Spleen (tissue), 11 donors: ENCODE measurements around the gene SEPHS1. TPM values are rescaled to one million over a fixed set of nuclear protein-coding genes. Genes with fewer than 3 reads are reported as not detected.

Source experiments
- DNase-seq: peaks from one replicate; pipeline ENCODE4 v3.0.0-alpha.2; 2020
- H3K27ac ChIP-seq, 8 donors: fragments of 200-600 bp; sonication (generic) in 7 of 8; 1 replicate in 4 of 8; 2 replicates in 4 of 8; pipeline versions ENCODE4 v1.5.0 to v1.8.0; 2016 to 2021; ENCODE audit warnings: inconsistent platforms in 4 of 8, mild to moderate bottlenecking in 4 of 8, moderate library complexity in 1 of 8
- H3K27me3 ChIP-seq, 7 donors: fragments of 200-600 bp; sonication (generic) in 6 of 7; replicated peaks in 1 of 7; 1 replicate in 4 of 7; 2 replicates in 3 of 7; pipeline versions ENCODE4 v1.5.0 to v1.8.0; 2016 to 2021; ENCODE audit warnings: inconsistent platforms in 3 of 7, mild to moderate bottlenecking in 1 of 7
- H3K36me3 ChIP-seq, 6 donors: fragments of 200-600 bp; sonication (generic) in 5 of 6; 1 replicate in 4 of 6; 2 replicates in 2 of 6; pipeline versions ENCODE4 v1.5.0 to v1.8.0; 2016 to 2021; ENCODE audit warnings: inconsistent platforms in 2 of 6
- H3K4me1 ChIP-seq, 6 donors: fragments of 200-600 bp; sonication (generic) in 5 of 6; 1 replicate in 3 of 6; 2 replicates in 3 of 6; pipeline versions ENCODE4 v1.5.0 to v1.8.0; 2016 to 2021; ENCODE audit warnings: inconsistent platforms in 3 of 6
- H3K4me3 ChIP-seq, 8 donors: fragments of 200-600 bp; sonication (generic) in 7 of 8; 1 replicate in 4 of 8; 2 replicates in 4 of 8; pipeline versions ENCODE4 v1.5.0 to v1.8.0; 2016 to 2021; ENCODE audit warnings: inconsistent platforms in 4 of 8, mild to moderate bottlenecking in 4 of 8, moderate library complexity in 2 of 8
- H3K9me3 ChIP-seq, 8 donors: fragments of 200-600 bp; sonication (generic) in 7 of 8; 1 replicate in 4 of 8; 2 replicates in 4 of 8; pipeline versions ENCODE4 v1.5.0 to v1.8.0; 2016 to 2021; ENCODE audit warnings: inconsistent platforms in 4 of 8
- POLR2A ChIP-seq, 3 donors: fragments of 450-650 bp; IDR thresholded peaks; one replicate each; pipeline ENCODE4 v1.5.1; 2017; ENCODE audit warnings: antibody characterized with exemption in 3 of 3, mild to moderate bottlenecking in 1 of 3
- POLR2AphosphoS5 ChIP-seq, 3 donors: sonication (generic); formaldehyde crosslinking; IDR thresholded peaks; one replicate each; pipeline ENCODE4 v1.5.1; 2017; ENCODE audit warnings: antibody characterized with exemption in 3 of 3
- WGBS, 5 donors: extraction: QIAGEN DNeasy Blood & Tissue Kit in 3 of 5; methylation state at CpG; one replicate each; pipeline versions ENCODE4 v1.1.5 to v1.1.7; 2013 to 2018; 5-methylcytosine and 5-hydroxymethylcytosine counted together
- intact Hi-C: fragments of 100-400 bp; cut with DNase I; formaldehyde crosslinking; loops from one replicate; pipeline ENCODE4 v1.15.0; 2023; ENCODE audit warnings: low total_unique reads
- polyA plus RNA-seq, 3 donors: library from polyadenylated mRNA; stranded (reverse); fragments of 200-250 nt; gene quantifications; one replicate each; pipeline ENCODE4 v1.2.1, GENCODE V29; 2013
- total RNA-seq, 7 donors: library from RNA; depleted of rRNA in 3 of 7; stranded (reverse); fragments of >200 nt in 3 of 7; fragmentation: NEBNext Ultra II Directional in 4 of 7; extraction: Animal tissue kit (Norgen Biotek cat#: 25700) in 4 of 7; gene quantifications; one replicate each; pipeline versions ENCODE4 v1.1.0 to v1.2.1, GENCODE V29; 2016 to 2021
- TF ChIP-seq, protein P1 (sequence below), 11 experiments: fragments of 200-600 bp in 7 of 11; fragments of 450-650 bp in 4 of 11; sonication (generic) in 4 of 11; IDR thresholded peaks in 8 of 11; conservative IDR thresholded peaks in 3 of 11; 1 replicate in 7 of 11; 2 replicates in 4 of 11; pipeline versions ENCODE4 v1.4.0 to v1.8.0; 2016 to 2021; ENCODE audit warnings: antibody characterized with exemption in 11 of 11, inconsistent platforms in 4 of 11, mild to moderate bottlenecking in 1 of 11
- donor health status: healthy with polysubstance abuse.
- donor health status: DM: no; HTN: no; CAD: no; lungs with moderate emphysema.
- donor health status: DM: no; HTN: no; CAD: no.
- donor health status: Bipolar disorder and iron deficiency.
- donor health status: healthy.
- donor health status: DM: no; HTN: no; CAD: no.
- donor health status: DM: yes; HTN: yes; CAD: no.

SEPHS1 gene
- total and polyA plus RNA-seq, 10 donors, result 15.4 to 44.0 (median 28.0) TPM

DNA sequence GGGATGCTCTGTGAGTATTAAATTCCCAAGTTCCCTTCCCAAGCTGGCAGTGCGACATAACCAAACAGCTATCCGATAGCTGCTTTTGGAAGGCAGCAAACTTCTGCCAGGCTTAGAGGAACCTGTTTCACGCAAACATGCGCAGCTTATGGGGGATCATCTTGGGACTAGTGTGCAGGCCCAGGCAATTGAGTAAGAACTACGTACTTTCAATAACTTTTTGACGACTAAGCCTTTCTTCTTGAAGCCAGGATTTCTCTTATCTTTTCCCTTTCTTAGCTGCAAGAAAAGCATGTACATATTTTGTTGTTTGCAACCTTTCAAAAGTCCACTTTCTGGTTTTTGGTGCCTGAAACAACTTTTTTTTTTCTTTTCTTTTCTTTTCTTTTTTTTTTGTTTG, 28.7 kb upstream of the SEPHS1 start:
- Histone ChIP-seq H3K36me3 (no peaks in the 10 kb centered on the region), H3K4me3 (no peak overlapping the region), H3K4me1 (peaks cover 0 to 3% (median 0%) of the 10 kb centered on the region in 6 donors), H3K9me3 (no peaks in the 10 kb centered on the region), H3K27ac (no peak overlapping the region), H3K27me3 (peaks cover 0 to 23% (median 0%) of the 10 kb centered on the region in 7 donors)
- intact Hi-C loops, result no loop called here
- TF ChIP-seq POLR2AphosphoS5 (IDR thresholded peaks at IDR 0.05) (no peak), POLR2A (IDR thresholded peaks at IDR 0.05) (no peak)
- TF ChIP-seq, protein P1, sequence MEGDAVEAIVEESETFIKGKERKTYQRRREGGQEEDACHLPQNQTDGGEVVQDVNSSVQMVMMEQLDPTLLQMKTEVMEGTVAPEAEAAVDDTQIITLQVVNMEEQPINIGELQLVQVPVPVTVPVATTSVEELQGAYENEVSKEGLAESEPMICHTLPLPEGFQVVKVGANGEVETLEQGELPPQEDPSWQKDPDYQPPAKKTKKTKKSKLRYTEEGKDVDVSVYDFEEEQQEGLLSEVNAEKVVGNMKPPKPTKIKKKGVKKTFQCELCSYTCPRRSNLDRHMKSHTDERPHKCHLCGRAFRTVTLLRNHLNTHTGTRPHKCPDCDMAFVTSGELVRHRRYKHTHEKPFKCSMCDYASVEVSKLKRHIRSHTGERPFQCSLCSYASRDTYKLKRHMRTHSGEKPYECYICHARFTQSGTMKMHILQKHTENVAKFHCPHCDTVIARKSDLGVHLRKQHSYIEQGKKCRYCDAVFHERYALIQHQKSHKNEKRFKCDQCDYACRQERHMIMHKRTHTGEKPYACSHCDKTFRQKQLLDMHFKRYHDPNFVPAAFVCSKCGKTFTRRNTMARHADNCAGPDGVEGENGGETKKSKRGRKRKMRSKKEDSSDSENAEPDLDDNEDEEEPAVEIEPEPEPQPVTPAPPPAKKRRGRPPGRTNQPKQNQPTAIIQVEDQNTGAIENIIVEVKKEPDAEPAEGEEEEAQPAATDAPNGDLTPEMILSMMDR (IDR thresholded peaks at IDR 0.05 in 8 of 11, conservative IDR thresholded peaks at IDR 0.05 in 3 of 11), result no peak
- WGBS, 5 donors, result 85 to 94% (median 93%) methylated on average over 6 of the region's 6 CpGs
- DNase-seq, result no peak

DNA sequence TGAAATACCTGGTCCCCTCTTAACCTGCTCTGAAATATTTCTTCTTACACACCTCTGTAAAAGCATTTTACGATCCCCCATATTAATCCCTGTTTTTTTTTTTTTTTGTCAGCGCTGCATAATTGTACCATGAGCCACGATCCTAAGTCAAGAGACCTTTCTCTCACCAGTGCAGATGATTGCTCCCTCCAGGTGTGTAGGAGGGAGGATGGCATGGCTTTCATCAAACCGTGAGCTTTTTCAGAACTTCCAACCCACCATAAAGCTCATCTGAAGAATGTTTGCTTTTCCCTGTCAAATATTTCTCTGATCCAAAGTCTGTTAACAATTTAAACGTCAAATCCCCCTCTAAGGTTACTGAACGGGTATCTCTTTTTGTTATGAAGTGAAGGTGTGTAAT, 28.2 kb upstream of the SEPHS1 start:
- Histone ChIP-seq H3K27me3 (peaks cover 0 to 18% (median 0%) of the 10 kb centered on the region in 7 donors), H3K36me3 (no peaks in the 10 kb centered on the region), H3K27ac (no peak overlapping the region), H3K4me3 (no peak overlapping the region), H3K9me3 (no peaks in the 10 kb centered on the region), H3K4me1 (peaks cover 0 to 6% (median 0%) of the 10 kb centered on the region in 6 donors)
- 82 to 90% (median 89%) methylated on average over 6 of the region's 6 CpGs for WGBS, 5 donors
- TF ChIP-seq, protein P1 (IDR thresholded peaks at IDR 0.05 in 8 of 11, conservative IDR thresholded peaks at IDR 0.05 in 3 of 11), result no peak
- TF ChIP-seq POLR2AphosphoS5 (IDR thresholded peaks at IDR 0.05) (no peak), POLR2A (IDR thresholded peaks at IDR 0.05) (no peak)
- DNase-seq, result no peak
- intact Hi-C loops, result no loop called here

DNA sequence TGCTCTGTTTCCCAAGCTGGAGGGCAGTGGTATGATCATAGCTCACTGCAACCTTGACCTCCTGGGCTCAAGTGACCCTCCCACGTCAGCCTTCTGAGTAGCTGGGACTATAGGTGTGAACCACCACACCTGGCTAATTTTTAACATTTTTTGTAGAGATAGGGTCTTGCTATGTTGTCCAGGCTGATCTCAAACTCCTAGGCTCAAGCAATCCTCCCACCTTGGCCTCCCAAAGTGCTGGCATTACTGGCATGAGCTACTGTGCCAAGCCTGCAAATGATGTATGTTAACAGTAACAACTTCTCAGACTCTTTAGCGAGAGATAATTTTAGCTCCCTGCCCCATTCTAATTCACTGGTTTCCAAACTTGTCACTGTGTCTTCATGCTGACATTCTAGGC, 27.7 kb upstream of the SEPHS1 start:
- Histone ChIP-seq H3K36me3 (no peaks in the 10 kb centered on the region), H3K9me3 (no peaks in the 10 kb centered on the region), H3K27me3 (peaks cover 0 to 13% (median 0%) of the 10 kb centered on the region in 7 donors), H3K4me3 (no peak overlapping the region), H3K4me1 (peaks cover 0 to 6% (median 0%) of the 10 kb centered on the region in 6 donors), H3K27ac (no peak overlapping the region)
- no peak for TF ChIP-seq POLR2A (IDR thresholded peaks at IDR 0.05)
- TF ChIP-seq, protein P1 (IDR thresholded peaks at IDR 0.05 in 8 of 11, conservative IDR thresholded peaks at IDR 0.05 in 3 of 11), result no peak
- intact Hi-C loops, result no loop called here
- no peak for DNase-seq
- WGBS, 5 donors, result 80 to 90% (median 87%) methylated on average over 2 of the region's 2 CpGs

DNA sequence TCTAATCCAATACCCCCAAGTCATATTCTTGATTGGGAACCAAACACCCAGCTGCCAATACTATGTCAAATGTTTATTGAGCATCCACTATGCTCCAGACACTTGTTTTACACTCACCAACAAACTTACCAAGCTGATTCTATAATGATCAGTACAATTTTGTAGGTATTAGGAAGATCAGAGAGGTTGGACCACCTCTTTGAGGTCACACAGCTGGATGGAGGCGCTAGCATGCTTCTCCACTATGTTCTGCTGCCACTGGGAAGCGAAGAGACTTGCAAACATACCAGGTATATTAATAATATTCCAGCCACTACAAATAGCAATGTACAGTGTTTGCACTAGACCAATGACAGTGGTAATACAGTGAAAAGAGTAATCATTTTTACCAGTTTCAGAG, 25.6 kb upstream of the SEPHS1 start:
- no peak for DNase-seq
- 87 to 100% (median 91%) methylated on average over 2 of the region's 2 CpGs for WGBS, 5 donors
- intact Hi-C loops, result loop anchor here (5.0 kb wide), 3 partner anchors 69 to 214 kb away; partner anchors contain the start of gene PRPF18

More for the DNA sequence above, 25.6 kb upstream of the SEPHS1 start:
- Histone ChIP-seq H3K27ac (no peak overlapping the region), H3K4me3 (no peak overlapping the region), H3K9me3 (no peaks in the 10 kb centered on the region), H3K4me1 (peaks cover 0 to 6% (median 0%) of the 10 kb centered on the region in 6 donors), H3K27me3 (peaks cover 0 to 10% (median 0%) of the 10 kb centered on the region in 7 donors), H3K36me3 (no peaks in the 10 kb centered on the region)
- TF ChIP-seq, protein P1 (IDR thresholded peaks at IDR 0.05 in 8 of 11, conservative IDR thresholded peaks at IDR 0.05 in 3 of 11), result no peak
- TF ChIP-seq POLR2A (IDR thresholded peaks at IDR 0.05), result no peak
